ENCODE measurements around the gene LRRN4. TPM values are rescaled to one million over a fixed set of nuclear protein-coding genes. Genes with fewer than 3 reads are reported as not detected.

The LRRN4 gene
- total and polyA plus RNA-seq, 5 donors = 0.05 to 0.77 (median 0.25) TPM

DNA sequence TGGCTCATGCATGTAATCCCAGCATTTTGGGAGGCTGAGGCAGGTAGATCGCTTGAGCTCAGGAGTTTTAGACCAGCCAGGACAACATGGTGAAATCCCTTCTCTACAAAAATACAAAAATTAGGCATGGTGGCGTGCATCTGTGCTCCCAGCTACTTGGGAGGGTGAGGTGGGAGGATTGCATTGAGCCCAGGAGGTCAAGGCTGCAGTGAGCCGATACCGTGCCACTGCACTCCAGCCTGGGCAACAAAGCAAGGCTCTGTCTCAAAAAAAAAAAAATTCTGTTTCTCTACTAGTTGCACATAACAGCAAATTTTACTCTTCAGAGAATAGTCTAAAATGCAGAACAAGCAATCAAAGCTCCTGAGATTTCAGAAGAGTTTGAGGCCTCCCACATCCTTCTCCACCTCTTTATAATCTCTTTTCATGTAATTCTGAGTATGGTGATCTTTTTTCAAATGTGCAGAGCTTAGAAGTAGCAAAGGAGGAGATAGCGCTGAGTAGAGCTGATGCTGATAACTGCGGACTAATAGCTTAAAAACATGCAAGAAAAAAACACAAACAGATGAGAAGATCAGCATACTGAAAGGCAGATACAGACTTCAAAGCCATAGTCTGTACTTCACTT, 23.3 kb downstream of the LRRN4 start:
- DNase-seq = no peak

DNA sequence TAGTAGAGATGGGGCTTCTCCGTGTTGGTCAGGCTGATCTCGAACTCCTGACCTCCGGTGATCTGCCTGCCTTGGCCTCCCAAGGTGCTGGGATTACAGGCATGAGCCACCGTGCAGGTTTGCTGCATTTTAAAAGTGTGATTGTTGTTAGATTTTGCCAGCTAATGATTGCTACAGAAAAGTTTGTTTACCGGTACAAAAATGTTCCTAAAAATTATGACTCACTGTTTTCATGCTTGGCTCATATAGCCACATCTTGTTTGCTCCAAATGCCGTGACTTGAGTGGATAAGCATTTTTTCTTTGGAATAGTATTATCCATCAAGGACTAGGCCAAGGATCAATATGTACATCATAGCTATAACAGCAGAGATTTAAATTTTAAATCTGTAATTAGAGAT, 24.3 kb downstream of the LRRN4 start:
- no peak overlapping the region for H3K4me3 ChIP-seq (ENCODE audit: low read length)
- H3K27me3 ChIP-seq (ENCODE audit: control insufficient read depth, insufficient read depth) = no peaks in the 10 kb centered on the region
- peaks cover 8% of the 10 kb centered on the region for H3K4me1 ChIP-seq (ENCODE audit: control insufficient read depth, insufficient read depth, low read length)
- ATAC-seq (no peak), DNase-seq (peak in 1 of 3 donors; percentile 47)
- peak overlapping the region; percentile 21 for H3K27ac ChIP-seq (ENCODE audit: low read length)
- WGBS = 71% methylated on average over 6 of the region's 6 CpGs
- H3K9me3 ChIP-seq (ENCODE audit: control insufficient read depth, low read length) = no peaks in the 10 kb centered on the region
- intact Hi-C loops (cut with DNase I) = no loop called here

More for the DNA sequence above, 23.3 kb downstream of the LRRN4 start:
- H3K27me3 ChIP-seq (ENCODE audit: control insufficient read depth, insufficient read depth) = no peaks in the 10 kb centered on the region
- H3K27ac ChIP-seq (ENCODE audit: low read length) = peak overlapping the region; percentile 58
- no peak overlapping the region for H3K4me3 ChIP-seq (ENCODE audit: low read length)
- no peaks in the 10 kb centered on the region for H3K9me3 ChIP-seq (ENCODE audit: control insufficient read depth, low read length)
- ATAC-seq = no peak
- WGBS = 70% methylated on average over 6 of the region's 6 CpGs
- peaks cover 8% of the 10 kb centered on the region for H3K4me1 ChIP-seq (ENCODE audit: control insufficient read depth, insufficient read depth, low read length)
- intact Hi-C loops (cut with DNase I) = no loop called here

DNA sequence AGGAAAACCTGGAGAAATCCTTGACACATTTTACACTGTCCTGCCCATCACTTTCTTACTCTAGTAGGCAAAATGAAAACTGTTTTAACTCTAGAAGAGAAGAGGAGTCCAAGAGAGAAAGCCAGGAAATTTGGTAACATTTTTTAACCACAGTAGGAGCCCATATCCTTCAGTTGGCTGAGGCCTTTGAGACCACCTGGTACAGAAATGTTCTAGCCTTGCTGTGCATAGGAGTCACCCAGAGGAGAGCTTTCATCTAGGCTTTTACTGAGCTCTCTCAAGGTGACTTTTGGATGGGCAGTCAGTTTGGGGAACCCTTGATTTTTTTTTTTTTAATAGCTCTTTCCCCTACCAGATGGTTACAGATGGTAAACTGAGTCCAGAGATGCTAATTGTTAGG, 25.0 kb downstream of the LRRN4 start:
- H3K9me3 ChIP-seq (ENCODE audit: control insufficient read depth, low read length) = no peaks in the 10 kb centered on the region
- H3K4me1 ChIP-seq (ENCODE audit: control insufficient read depth, insufficient read depth, low read length) = peaks cover 7% of the 10 kb centered on the region
- no peak overlapping the region for H3K27ac ChIP-seq (ENCODE audit: low read length)
- no peaks in the 10 kb centered on the region for H3K27me3 ChIP-seq (ENCODE audit: control insufficient read depth, insufficient read depth)
- ATAC-seq (no peak), DNase-seq (no peak)
- intact Hi-C loops (cut with DNase I) = no loop called here
- no peak overlapping the region for H3K4me3 ChIP-seq (ENCODE audit: low read length)

DNA sequence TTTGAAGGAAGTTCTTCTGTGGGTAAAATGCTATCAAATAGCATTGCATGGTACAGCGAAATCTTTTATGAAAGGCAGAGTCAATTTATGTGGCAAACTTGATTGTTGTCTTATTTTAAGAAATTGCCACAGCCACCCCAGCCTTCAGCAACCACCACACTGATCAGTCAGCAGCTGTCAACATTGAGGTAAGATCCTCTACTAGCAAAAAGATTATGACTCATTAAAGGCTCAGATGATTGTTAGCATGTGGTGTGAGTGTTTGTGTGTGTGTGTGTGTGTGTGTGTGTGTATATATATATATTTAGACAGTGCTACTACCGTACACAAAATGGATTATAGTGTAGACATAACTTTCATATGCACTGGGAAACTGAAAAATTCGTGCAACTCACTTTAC, 27.8 kb downstream of the LRRN4 start:
- no peak overlapping the region for H3K4me3 ChIP-seq (ENCODE audit: low read length)
- H3K27me3 ChIP-seq (ENCODE audit: control insufficient read depth, insufficient read depth) = no peaks in the 10 kb centered on the region
- WGBS = 85% methylated on average over 3 of the region's 3 CpGs
- no peaks in the 10 kb centered on the region for H3K9me3 ChIP-seq (ENCODE audit: control insufficient read depth, low read length)
- H3K27ac ChIP-seq (ENCODE audit: low read length) = no peak overlapping the region
- H3K4me1 ChIP-seq (ENCODE audit: control insufficient read depth, insufficient read depth, low read length) = peaks cover 4% of the 10 kb centered on the region
- ATAC-seq (no peak), DNase-seq (no peak)
- intact Hi-C loops (cut with DNase I) = no loop called here

DNA sequence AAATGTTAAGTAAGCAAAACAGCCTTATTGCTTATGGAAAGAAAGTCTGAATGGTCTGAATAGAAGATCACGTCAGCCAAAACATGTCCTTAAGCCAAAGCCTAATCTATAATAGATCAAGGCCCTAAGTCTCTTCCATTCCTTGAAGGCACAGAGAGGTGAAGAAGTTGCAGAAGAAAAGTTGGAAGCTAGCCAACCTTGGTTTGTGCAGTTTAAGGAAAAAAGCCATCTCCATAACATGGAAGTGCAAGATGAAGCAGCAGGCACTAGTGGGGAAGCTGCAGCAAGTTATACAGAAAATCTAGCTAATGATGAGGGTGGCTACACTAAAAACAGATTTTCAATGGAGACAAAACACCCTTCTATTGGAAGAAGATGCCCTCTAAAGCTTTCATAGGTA, 29.1 kb downstream of the LRRN4 start:
- no peaks in the 10 kb centered on the region for H3K9me3 ChIP-seq (ENCODE audit: control insufficient read depth, low read length)
- no peak overlapping the region for H3K27ac ChIP-seq (ENCODE audit: low read length)
- no peak for DNase-seq
- no peak overlapping the region for H3K4me3 ChIP-seq (ENCODE audit: low read length)
- 100% methylated on average over 1 of the region's 1 CpG for WGBS
- ATAC-seq = no peak
- H3K4me1 ChIP-seq (ENCODE audit: control insufficient read depth, insufficient read depth, low read length) = no peaks in the 10 kb centered on the region
- intact Hi-C loops (cut with DNase I) = no loop called here
- H3K27me3 ChIP-seq (ENCODE audit: control insufficient read depth, insufficient read depth) = no peaks in the 10 kb centered on the region

DNA sequence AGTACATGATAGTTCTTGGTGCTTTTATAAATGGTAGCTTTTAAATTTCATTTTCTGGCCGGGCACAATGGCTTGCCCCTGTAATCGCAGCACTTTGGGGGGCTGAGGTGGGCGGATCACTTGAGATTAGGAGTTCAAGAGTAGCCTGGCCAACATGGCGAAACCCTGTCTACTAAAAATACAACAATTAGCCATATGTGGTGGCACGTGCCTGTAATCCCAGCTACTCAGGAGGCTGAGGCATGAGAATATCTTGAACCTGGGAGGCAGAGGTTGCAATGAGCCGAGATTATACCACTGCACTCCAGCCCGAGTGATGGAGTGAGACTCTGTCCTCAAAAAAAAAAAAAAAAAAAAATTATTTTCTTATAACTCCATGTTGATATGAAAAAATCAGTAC, 36.0 kb downstream of the LRRN4 start:
- intact Hi-C loops (cut with DNase I) = loop anchor here in 1 of 4 donors (5.0 kb wide), 1 partner anchor 44 kb away; no protein-coding TSS in a partner anchor
- no peaks in the 10 kb centered on the region for H3K27me3 ChIP-seq (ENCODE audit: control insufficient read depth, insufficient read depth)
- 77% methylated on average over 7 of the region's 7 CpGs for WGBS
- H3K27ac ChIP-seq (ENCODE audit: low read length) = no peak overlapping the region
- ATAC-seq (no peak), DNase-seq (no peak)
- H3K9me3 ChIP-seq (ENCODE audit: control insufficient read depth, low read length) = no peaks in the 10 kb centered on the region
- no peak overlapping the region for H3K4me3 ChIP-seq (ENCODE audit: low read length)
- no peaks in the 10 kb centered on the region for H3K4me1 ChIP-seq (ENCODE audit: control insufficient read depth, insufficient read depth, low read length)

DNA sequence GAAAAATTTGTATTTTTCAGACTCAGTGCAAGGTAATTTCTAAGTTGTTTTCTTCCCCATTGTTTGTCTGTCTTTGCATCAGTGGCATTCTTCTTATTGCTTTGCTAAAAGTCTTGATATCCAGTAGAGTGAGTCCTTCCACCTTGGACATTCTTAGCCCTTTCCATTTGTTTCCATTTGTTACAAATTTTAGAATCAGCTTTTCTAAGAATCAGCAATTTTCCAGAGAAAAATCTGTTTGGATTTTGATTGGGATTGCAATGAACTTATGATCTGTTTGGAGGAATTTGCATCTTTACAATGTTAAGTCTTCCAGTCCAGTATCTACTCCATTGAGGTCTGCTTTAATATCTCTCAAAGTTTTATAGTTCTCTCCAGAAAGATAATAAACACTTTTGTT, 36.4 kb downstream of the LRRN4 start:
- H3K9me3 ChIP-seq (ENCODE audit: control insufficient read depth, low read length) = no peaks in the 10 kb centered on the region
- intact Hi-C loops (cut with DNase I) = loop anchor here in 1 of 4 donors (5.0 kb wide), 1 partner anchor 45 kb away; no protein-coding TSS in a partner anchor
- no peak overlapping the region for H3K4me3 ChIP-seq (ENCODE audit: low read length)
- DNase-seq (no peak), ATAC-seq (no peak)
- H3K27me3 ChIP-seq (ENCODE audit: control insufficient read depth, insufficient read depth) = no peaks in the 10 kb centered on the region
- no peak overlapping the region for H3K27ac ChIP-seq (ENCODE audit: low read length)
- no peaks in the 10 kb centered on the region for H3K4me1 ChIP-seq (ENCODE audit: control insufficient read depth, insufficient read depth, low read length)

DNA sequence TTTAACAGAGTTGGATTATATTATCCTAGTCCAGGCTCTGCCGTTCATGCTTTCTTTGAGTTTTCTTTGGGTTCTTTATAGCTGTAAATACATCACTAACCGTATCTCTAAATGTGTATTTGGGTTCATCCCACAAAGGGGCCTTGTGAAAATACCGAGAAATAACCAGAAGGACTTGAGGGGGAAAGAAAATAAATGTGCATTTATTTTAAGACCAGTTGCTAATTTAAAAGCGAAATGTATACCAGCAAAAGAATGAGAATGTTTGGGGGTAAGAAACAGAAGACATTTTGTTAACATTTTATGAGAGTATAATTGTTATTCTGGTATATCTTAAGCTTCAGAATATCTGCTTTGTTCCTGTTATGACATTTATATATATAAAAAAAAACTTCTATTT, 38.9 kb downstream of the LRRN4 start:
- H3K4me1 ChIP-seq (ENCODE audit: control insufficient read depth, insufficient read depth, low read length) = no peaks in the 10 kb centered on the region
- H3K27ac ChIP-seq (ENCODE audit: low read length) = no peak overlapping the region
- H3K4me3 ChIP-seq (ENCODE audit: low read length) = no peak overlapping the region
- H3K9me3 ChIP-seq (ENCODE audit: control insufficient read depth, low read length) = no peaks in the 10 kb centered on the region
- WGBS = 83% methylated on average over 4 of the region's 4 CpGs
- intact Hi-C loops (cut with DNase I) = loop anchor here in 1 of 4 donors (5.0 kb wide), 1 partner anchor 47 kb away; no protein-coding TSS in a partner anchor
- ATAC-seq (no peak), DNase-seq (no peak)
- no peaks in the 10 kb centered on the region for H3K27me3 ChIP-seq (ENCODE audit: control insufficient read depth, insufficient read depth)

DNA sequence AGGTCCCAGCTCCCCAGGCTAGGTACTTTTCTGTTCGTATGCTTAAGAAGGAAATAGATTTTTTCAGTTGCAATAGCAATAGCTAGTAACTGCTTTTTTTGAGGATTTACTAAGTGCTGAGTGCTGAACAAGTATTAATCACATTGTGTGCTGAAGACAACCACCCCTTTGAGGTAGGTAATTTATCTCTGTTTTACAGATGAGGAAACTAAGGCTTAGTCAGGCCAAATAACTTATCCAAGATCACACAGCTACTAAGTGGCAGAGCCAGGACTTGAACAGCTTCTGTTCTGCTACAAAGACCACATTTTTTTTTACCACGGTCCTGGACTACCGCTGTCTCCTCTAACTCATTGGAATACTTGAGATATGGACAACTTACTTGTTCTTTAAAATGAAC, 39.8 kb downstream of the LRRN4 start:
- intact Hi-C loops (cut with DNase I) = no loop called here
- Histone ChIP-seq H3K27ac (ENCODE audit: low read length) (no peak overlapping the region), H3K4me1 (ENCODE audit: control insufficient read depth, insufficient read depth, low read length) (no peaks in the 10 kb centered on the region), H3K9me3 (ENCODE audit: control insufficient read depth, low read length) (no peaks in the 10 kb centered on the region), H3K4me3 (ENCODE audit: low read length) (no peak overlapping the region), H3K27me3 (ENCODE audit: control insufficient read depth, insufficient read depth) (no peaks in the 10 kb centered on the region)
- ATAC-seq (no peak), DNase-seq (no peak)
- 77% methylated on average over 3 of the region's 3 CpGs for WGBS

DNA sequence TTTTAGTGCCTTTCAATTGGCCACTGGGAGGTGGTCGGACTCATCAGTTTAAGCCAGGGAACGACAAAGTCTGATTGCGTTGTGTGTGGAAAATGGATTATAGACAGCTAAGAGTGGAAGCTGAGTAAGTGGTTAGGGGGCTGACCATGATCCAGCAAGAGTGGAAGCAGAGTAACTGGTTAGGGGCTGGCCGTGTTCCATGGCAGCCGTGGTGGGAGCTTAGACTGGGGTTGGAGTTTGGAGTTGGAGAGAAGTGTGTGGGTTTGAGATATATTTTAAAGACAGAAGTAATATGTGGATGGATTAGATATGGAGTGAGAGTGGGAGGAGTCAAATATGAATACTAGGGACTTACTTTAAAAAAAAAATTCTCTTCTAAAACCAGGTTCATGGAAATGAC, 41.7 kb downstream of the LRRN4 start:
- no peaks in the 10 kb centered on the region for H3K4me1 ChIP-seq (ENCODE audit: control insufficient read depth, insufficient read depth, low read length)
- H3K27ac ChIP-seq (ENCODE audit: low read length) = no peak overlapping the region
- ATAC-seq (no peak), DNase-seq (no peak)
- intact Hi-C loops (cut with DNase I) = no loop called here
- H3K9me3 ChIP-seq (ENCODE audit: control insufficient read depth, low read length) = no peaks in the 10 kb centered on the region
- WGBS = 90% methylated on average over 5 of the region's 5 CpGs
- H3K27me3 ChIP-seq (ENCODE audit: control insufficient read depth, insufficient read depth) = no peaks in the 10 kb centered on the region
- H3K4me3 ChIP-seq (ENCODE audit: low read length) = no peak overlapping the region

DNA sequence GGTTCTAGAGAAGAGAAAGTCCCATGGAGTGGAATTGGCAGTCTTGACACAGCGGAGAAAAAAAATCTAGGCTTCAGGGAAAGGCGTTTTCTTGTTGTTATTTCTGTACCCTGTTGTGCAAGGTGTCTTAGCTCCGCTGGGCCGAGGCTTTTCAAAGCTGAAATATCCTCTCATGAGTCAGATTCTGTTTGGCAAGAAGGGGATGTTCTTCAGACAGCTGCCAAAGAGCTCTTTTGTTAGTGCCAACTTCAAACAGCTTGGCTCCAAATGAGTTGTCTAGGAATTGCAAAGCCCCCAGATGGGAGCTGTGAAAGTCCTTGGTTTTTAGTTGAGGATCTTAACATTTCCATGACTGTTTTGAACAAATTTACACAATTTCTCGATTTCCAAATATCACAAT, 45.6 kb downstream of the LRRN4 start:
- Histone ChIP-seq H3K27me3 (ENCODE audit: control insufficient read depth, insufficient read depth) (no peaks in the 10 kb centered on the region), H3K9me3 (ENCODE audit: control insufficient read depth, low read length) (no peaks in the 10 kb centered on the region), H3K4me3 (ENCODE audit: low read length) (peak overlapping the region; percentile 92), H3K4me1 (ENCODE audit: control insufficient read depth, insufficient read depth, low read length) (no peaks in the 10 kb centered on the region), H3K27ac (ENCODE audit: low read length) (peak overlapping the region; percentile 21)
- DNase-seq (peak in 2 of 3 donors; percentile 64 to 71), ATAC-seq (peak; percentile 36 to 52)
- 32% methylated on average over 5 of the region's 5 CpGs for WGBS
- intact Hi-C loops (cut with DNase I) = no loop called here
